Esophagus muscularis mucosa (tissue), 3 donors: Measurements from ENCODE around the gene POU5F1.

Source experiments
- CTCF ChIP-seq, 3 experiments: fragments of 200-600 bp in 2 of 3; fragments of 450-650 bp in 1 of 3; sonication (generic) in 2 of 3; IDR thresholded peaks; one replicate each; pipeline ENCODE4 v1.5.1; 2017 to 2019; ENCODE audit warnings: antibody characterized with exemption in 3 of 3, mild to moderate bottlenecking in 2 of 3, moderate library complexity in 1 of 3
- POLR2A ChIP-seq: fragments of 450-650 bp; IDR thresholded peaks from one replicate; pipeline ENCODE4 v1.6.1; 2017; ENCODE audit warnings: antibody characterized with exemption, moderate library complexity, mild to moderate bottlenecking, low read depth

- TF ChIP-seq CTCF (IDR thresholded peaks at IDR 0.05) (no peak), POLR2A (no peak)
These were observed 44.0 kb upstream of the POU5F1 start for GRCh38 chr6:31214516-31214915.
